Adrenal gland (tissue), 12 donors: ENCODE data around the gene TOP2B. TPM values are rescaled to one million over a fixed set of nuclear protein-coding genes. Genes with fewer than 3 reads are reported as not detected.

Experiments used
- DNase-seq, 7 donors: peaks; one replicate each; pipeline ENCODE4 v3.0.0-alpha.2; 2019 to 2020
- H3K27ac ChIP-seq, 5 donors: fragments of 200-600 bp; sonication (generic) in 4 of 5; 1 replicate in 3 of 5; 2 replicates in 2 of 5; pipeline versions ENCODE4 v1.5.1 to v1.8.0; 2016 to 2020; ENCODE audit warnings: mild to moderate bottlenecking in 1 of 5
- H3K27me3 ChIP-seq: fragments of 200-600 bp; 2 replicates; pipeline ENCODE4 v1.8.0; 2021
- H3K36me3 ChIP-seq, 2 donors: fragments of 200-600 bp; replicated peaks in 1 of 2; 1 replicate in 1 of 2; 2 replicates in 1 of 2; pipeline versions ENCODE4 v1.5.1 to v1.8.0; 2018 to 2022
- H3K4me1 ChIP-seq, 2 donors: fragments of 200-600 bp; replicated peaks in 1 of 2; 1 replicate in 1 of 2; 2 replicates in 1 of 2; pipeline versions ENCODE4 v1.5.1 to v1.8.0; 2018 to 2021
- H3K4me3 ChIP-seq, 4 donors: fragments of 200-600 bp; sonication (generic) in 3 of 4; one replicate each; pipeline ENCODE4 v1.5.1; 2016 to 2018
- H3K9me3 ChIP-seq, 3 donors: fragments of 200-600 bp; sonication (generic) in 1 of 3; replicated peaks in 1 of 3; 1 replicate in 2 of 3; 2 replicates in 1 of 3; pipeline versions ENCODE4 v1.5.1 to v1.8.0; 2016 to 2021
- POLR2A ChIP-seq, 2 donors: fragments of 450-650 bp; IDR thresholded peaks; one replicate each; pipeline ENCODE4 v1.6.1; 2017; ENCODE audit warnings: antibody characterized with exemption in 2 of 2, mild to moderate bottlenecking in 2 of 2, moderate library complexity in 1 of 2
- WGBS, 4 donors: extraction: QIAGEN DNeasy Blood & Tissue Kit in 2 of 4; methylation state at CpG; one replicate each; pipeline versions ENCODE4 v1.1.5 to v1.1.7; 2013 to 2017; 5-methylcytosine and 5-hydroxymethylcytosine counted together
- intact Hi-C, 2 donors: fragments of 100-400 bp; cut with DNase I; formaldehyde crosslinking; loops; one replicate each; pipeline versions ENCODE4 v1.14.1 to v1.15.0; 2022 to 2023
- polyA plus RNA-seq, 3 donors: library from polyadenylated mRNA; stranded (reverse); fragments of 200-250 nt in 2 of 3; fragments of 350-450 nt in 1 of 3; fragmentation: Illumina TruSeq in 1 of 3; extraction: RNeasy Lipid Tissue Mini Kit (QIAGEN cat#74804) in 1 of 3; gene quantifications; one replicate each; pipeline ENCODE4 v1.2.3, GENCODE V29; 2013 to 2014
- total RNA-seq, 9 donors: library from RNA; depleted of rRNA in 4 of 9; stranded (reverse); fragments of >200 nt in 4 of 9; fragments of 120-200 nt in 1 of 9; fragmentation: NEBNext Ultra II Directional in 1 of 9; extraction: Animal tissue kit (Norgen Biotek cat#: 25700) in 1 of 9; gene quantifications; one replicate each; pipeline versions ENCODE4 v1.1.0 to v1.2.4, GENCODE V29; 2013 to 2023
- TF ChIP-seq, protein P1 (sequence below), 6 experiments: fragments of 450-650 bp in 4 of 6; fragments of 200-600 bp in 2 of 6; sonication (generic) in 1 of 6; IDR thresholded peaks; 1 replicate in 5 of 6; 2 replicates in 1 of 6; pipeline versions ENCODE4 v1.5.1 to v1.8.0; 2016 to 2021; ENCODE audit warnings: antibody characterized with exemption in 6 of 6, mild to moderate bottlenecking in 2 of 6, moderate library complexity in 1 of 6
- donor health status: healthy with polysubstance abuse.
- donor health status: Bipolar disorder and iron deficiency.
- donor health status: DM: yes; HTN: yes; CAD: no.
- donor health status: DM: no; HTN: no; CAD: no.
- donor health status: DM: no; HTN: no; CAD: no.
- donor health status: DM: yes; HTN: yes; CAD: no.

The TOP2B gene
- total and polyA plus RNA-seq, 12 donors = 33.7 to 108 (median 73.5) TPM

DNA sequence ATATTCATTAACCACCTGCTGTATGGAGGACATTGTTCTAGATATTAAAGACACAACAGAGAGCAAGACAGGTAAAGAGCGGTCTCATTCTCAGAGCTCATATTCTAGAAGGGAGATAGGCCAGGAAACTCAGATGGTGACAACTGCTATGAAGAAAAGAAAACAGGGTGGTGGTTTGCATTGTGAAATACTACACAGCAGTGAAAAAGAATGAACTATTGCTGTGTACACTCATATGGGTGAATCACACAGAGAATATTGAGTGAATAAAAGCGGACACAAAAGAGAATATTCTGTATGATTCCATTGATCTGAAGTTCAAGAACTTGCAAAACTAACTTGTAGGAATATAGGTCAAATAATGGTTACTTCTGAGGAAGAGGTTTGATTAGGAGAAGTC lies 76.7 kb downstream of the TOP2B start:
- no peak for DNase-seq

DNA sequence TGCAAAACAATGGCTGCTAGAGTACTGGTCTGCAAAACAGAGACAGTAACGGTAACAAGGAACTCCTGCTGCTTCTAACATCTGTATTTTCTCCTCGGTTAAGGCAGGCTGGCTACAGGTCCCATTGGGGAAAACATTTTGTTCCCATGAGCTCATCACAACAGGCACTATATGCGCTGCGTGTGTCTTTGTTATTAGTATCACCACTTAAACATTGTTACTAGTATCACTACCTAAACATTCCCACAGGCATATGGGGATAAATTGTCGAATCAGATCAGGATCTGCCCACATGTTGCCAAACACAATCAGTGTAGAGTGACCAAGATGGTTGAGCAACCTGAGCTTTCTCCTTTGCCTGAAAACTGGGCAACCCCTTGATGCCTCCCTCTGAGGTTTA lies 77.2 kb downstream of the TOP2B start:
- H3K36me3 ChIP-seq = no peaks in the 10 kb centered on the region
- peaks cover 8 to 14% of the 10 kb centered on the region in 2 donors for H3K4me1 ChIP-seq
- DNase-seq = no peak
- TF ChIP-seq, protein P1, sequence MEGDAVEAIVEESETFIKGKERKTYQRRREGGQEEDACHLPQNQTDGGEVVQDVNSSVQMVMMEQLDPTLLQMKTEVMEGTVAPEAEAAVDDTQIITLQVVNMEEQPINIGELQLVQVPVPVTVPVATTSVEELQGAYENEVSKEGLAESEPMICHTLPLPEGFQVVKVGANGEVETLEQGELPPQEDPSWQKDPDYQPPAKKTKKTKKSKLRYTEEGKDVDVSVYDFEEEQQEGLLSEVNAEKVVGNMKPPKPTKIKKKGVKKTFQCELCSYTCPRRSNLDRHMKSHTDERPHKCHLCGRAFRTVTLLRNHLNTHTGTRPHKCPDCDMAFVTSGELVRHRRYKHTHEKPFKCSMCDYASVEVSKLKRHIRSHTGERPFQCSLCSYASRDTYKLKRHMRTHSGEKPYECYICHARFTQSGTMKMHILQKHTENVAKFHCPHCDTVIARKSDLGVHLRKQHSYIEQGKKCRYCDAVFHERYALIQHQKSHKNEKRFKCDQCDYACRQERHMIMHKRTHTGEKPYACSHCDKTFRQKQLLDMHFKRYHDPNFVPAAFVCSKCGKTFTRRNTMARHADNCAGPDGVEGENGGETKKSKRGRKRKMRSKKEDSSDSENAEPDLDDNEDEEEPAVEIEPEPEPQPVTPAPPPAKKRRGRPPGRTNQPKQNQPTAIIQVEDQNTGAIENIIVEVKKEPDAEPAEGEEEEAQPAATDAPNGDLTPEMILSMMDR (IDR thresholded peaks at IDR 0.05) = no peak
- TF ChIP-seq POLR2A (IDR thresholded peaks at IDR 0.05) = no peak
- 83 to 93% (median 87%) methylated on average over 5 of the region's 5 CpGs for WGBS, 4 donors
- no peak overlapping the region for H3K27ac ChIP-seq
- no peaks in the 10 kb centered on the region for H3K27me3 ChIP-seq
- no peaks in the 10 kb centered on the region for H3K9me3 ChIP-seq
- intact Hi-C loops = no loop called here
- no peak overlapping the region for H3K4me3 ChIP-seq

More for the DNA sequence above, 76.7 kb downstream of the TOP2B start:
- H3K27me3 ChIP-seq = no peaks in the 10 kb centered on the region
- no peaks in the 10 kb centered on the region for H3K36me3 ChIP-seq
- 92 to 97% (median 95%) methylated on average over 2 of the region's 2 CpGs for WGBS, 4 donors
- intact Hi-C loops = no loop called here
- H3K4me3 ChIP-seq = no peak overlapping the region
- H3K4me1 ChIP-seq = peaks cover 7 to 14% of the 10 kb centered on the region in 2 donors
- no peaks in the 10 kb centered on the region for H3K9me3 ChIP-seq
- no peak overlapping the region for H3K27ac ChIP-seq
- TF ChIP-seq, protein P1 (IDR thresholded peaks at IDR 0.05) = no peak
- no peak for TF ChIP-seq POLR2A (IDR thresholded peaks at IDR 0.05)

DNA sequence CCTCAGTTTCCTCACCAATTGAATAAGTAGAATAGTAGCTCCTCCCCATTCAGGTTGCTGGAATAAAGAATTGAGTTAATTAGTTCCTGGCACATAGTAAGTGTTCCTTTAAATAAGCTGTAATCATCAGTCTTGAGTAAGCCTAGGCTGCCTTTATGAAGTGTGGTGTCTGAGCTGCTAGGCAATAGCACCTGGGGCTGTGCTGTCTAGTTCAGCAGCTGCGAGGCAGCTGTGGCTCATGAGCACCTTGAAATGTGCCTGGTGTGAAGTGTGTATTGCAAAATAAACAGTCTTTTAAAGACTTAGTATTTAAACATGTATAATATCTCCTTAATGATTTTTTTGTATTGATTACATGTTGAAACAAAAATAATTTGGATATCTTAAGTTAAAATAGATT lies 77.6 kb downstream of the TOP2B start:
- no peak for DNase-seq
- Histone ChIP-seq H3K27me3 (no peaks in the 10 kb centered on the region), H3K4me1 (peaks cover 10 to 14% of the 10 kb centered on the region in 2 donors), H3K4me3 (no peak overlapping the region), H3K9me3 (no peaks in the 10 kb centered on the region), H3K27ac (no peak overlapping the region), H3K36me3 (no peaks in the 10 kb centered on the region)
- intact Hi-C loops = no loop called here
- WGBS, 4 donors = 71 to 94% (median 79%) methylated on average over 1 of the region's 1 CpG
- TF ChIP-seq POLR2A (IDR thresholded peaks at IDR 0.05) = no peak
- TF ChIP-seq, protein P1 (IDR thresholded peaks at IDR 0.05) = no peak

DNA sequence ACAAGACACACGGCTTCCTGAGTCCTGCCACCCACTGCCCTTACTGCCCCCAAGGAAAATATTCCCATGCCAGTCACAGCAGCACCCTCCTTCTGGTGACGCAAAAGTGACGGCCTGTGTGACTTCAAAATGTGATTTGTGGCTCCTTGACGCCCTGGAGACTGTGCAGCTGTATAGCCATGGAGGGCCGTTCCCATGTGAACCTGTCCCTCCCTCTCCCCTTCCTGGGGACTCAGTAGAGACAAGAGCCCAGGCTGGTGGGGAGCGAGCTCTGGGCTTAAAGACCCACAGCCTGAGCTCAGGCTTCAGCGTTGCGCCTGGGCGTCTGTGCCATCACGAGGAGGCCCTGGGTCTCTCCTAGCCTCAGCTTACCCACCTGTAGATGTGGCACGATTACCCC lies 78.2 kb downstream of the TOP2B start:
- no peak for TF ChIP-seq POLR2A (IDR thresholded peaks at IDR 0.05)
- TF ChIP-seq, protein P1 (IDR thresholded peaks at IDR 0.05) = no peak
- Histone ChIP-seq H3K4me1 (peaks cover 10 to 18% of the 10 kb centered on the region in 2 donors), H3K4me3 (no peak overlapping the region), H3K36me3 (no peaks in the 10 kb centered on the region), H3K27ac (no peak overlapping the region), H3K27me3 (no peaks in the 10 kb centered on the region), H3K9me3 (no peaks in the 10 kb centered on the region)
- intact Hi-C loops = no loop called here
- DNase-seq = no peak
- 82 to 90% (median 86%) methylated on average over 9 to 11 of the region's 11 CpGs for WGBS, 4 donors
